ENCODE measurements around the gene ANKRD44.
"Not testable (repeated sequence)": the region's sequence is repeated elsewhere in the genome, so short reads cannot be mapped to it uniquely, and the experiment has no call there.

Gene ANKRD44

GRCh38 chr2:197011801-197012641, 298.6 kb downstream of the ANKRD44 start:
- no peak overlapping the region for H3K4me3 ChIP-seq (ENCODE audit: low read depth, low read length)
- TF ChIP-seq, protein P1, sequence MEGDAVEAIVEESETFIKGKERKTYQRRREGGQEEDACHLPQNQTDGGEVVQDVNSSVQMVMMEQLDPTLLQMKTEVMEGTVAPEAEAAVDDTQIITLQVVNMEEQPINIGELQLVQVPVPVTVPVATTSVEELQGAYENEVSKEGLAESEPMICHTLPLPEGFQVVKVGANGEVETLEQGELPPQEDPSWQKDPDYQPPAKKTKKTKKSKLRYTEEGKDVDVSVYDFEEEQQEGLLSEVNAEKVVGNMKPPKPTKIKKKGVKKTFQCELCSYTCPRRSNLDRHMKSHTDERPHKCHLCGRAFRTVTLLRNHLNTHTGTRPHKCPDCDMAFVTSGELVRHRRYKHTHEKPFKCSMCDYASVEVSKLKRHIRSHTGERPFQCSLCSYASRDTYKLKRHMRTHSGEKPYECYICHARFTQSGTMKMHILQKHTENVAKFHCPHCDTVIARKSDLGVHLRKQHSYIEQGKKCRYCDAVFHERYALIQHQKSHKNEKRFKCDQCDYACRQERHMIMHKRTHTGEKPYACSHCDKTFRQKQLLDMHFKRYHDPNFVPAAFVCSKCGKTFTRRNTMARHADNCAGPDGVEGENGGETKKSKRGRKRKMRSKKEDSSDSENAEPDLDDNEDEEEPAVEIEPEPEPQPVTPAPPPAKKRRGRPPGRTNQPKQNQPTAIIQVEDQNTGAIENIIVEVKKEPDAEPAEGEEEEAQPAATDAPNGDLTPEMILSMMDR (IDR thresholded peaks at IDR 0.05; ENCODE audit: low read depth, low read length): peak; percentile 71

DNA sequence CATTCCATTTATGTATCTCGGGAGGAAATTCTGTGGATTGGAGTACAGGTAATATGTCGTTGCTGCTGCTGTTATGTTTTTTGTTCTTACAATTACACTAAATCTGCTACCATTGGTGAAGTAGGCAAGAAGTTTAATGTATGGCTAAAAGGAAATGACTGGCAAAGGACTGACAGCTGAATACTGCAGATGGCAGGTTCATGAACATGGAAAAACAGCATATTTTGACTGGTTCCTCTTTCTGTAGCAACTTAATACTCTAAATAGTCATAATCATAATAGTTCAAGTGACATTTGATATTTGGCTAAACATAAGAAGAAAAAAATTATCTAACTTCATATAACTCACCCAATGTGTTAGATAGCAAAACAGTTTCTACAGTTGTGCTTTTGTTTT, 299.6 kb downstream of the ANKRD44 start:
- TF ChIP-seq, protein P1 (IDR thresholded peaks at IDR 0.05; ENCODE audit: low read depth, low read length): no peak
- no peak overlapping the region for H3K4me3 ChIP-seq (ENCODE audit: low read depth, low read length)

GRCh38 chr2:197010200-197011020, 300.2 kb downstream of the ANKRD44 start:
- TF ChIP-seq, protein P1 (IDR thresholded peaks at IDR 0.05; ENCODE audit: low read depth, low read length): no peak
- H3K4me3 ChIP-seq (ENCODE audit: low read depth, low read length): no peak overlapping the region

DNA sequence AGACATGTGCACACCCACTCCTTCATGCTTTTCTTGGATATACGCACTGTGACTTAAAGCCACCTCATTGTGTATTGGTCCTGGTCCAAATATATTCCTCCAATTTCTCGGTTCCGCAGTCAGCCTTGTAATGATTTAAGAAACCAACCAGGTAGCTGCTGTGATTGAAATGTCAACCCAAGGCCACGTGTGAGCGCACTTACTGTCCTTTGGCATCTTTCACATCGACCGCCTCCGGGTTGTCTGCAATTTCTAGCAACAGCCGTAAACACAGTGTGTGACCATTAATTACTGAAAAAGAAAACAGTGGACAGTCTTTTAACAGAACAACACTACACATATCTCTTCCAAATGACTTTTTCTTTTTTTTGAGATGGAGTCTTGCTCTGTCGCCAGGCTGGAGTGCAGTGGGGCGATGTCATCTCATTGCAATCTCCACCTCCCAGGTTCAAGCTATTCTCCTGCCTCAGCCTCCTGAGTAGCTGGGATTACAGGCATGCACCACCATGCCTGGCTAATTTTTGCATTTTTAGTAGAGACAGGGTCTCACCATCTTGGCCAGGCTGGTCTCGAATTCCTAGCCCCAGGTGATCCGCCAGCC, 301.7 kb downstream of the ANKRD44 start:
- H3K4me3 ChIP-seq (ENCODE audit: low read depth, low read length): not testable (repeated sequence)

DNA sequence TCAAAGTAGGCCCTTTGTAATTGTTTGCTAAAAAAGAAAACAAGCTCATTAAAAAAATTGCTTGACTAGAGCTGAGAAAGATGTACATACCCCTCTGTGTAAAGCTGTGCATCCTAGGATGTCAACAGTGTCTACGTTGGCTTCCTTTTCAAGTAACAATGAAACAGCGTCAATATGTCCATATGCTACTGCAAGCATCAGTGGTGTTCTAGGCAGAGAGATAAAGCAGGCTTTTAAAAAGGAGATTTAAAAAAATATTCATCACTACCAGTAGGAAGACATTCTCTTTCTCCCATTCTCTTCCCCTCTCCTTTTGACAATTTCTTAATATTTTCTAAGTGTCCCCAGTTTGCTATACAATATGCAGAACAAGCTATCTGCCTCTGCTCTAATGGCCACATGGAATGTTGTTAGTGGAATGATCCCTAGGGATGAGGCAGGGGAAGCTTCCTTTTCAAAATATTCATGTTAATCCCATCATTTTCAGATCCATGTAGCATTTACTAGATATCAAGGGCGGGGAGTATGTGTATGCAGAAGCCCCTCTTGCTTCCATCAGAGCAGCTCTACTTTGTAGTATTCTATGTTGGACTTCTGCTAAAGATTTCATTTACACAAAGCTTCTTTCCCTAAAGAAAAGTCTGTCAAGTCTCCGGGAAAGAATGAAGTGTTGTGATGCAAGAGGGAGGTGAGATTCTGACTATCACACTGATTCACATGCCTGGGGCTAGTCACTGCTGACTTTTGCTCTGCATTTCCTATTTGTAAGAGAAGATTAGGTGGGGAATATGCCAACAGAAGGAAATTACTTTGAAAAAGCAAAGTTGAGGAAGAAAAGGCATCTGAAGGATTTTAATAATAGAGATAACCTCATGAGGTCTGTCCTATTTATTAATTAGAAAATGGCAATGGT, 302.6 kb downstream of the ANKRD44 start:
- no peak overlapping the region for H3K4me3 ChIP-seq (ENCODE audit: low read depth, low read length)
- TF ChIP-seq, protein P1 (IDR thresholded peaks at IDR 0.05; ENCODE audit: low read depth, low read length): no peak

GRCh38 chr2:197001921-197002320, 308.7 kb downstream of the ANKRD44 start:
- H3K4me3 ChIP-seq (ENCODE audit: low read depth, low read length): no peak overlapping the region
- TF ChIP-seq, protein P1 (IDR thresholded peaks at IDR 0.05; ENCODE audit: low read depth, low read length): no peak

- H3K4me3 ChIP-seq (ENCODE audit: low read depth, low read length): no peak overlapping the region
- TF ChIP-seq, protein P1 (IDR thresholded peaks at IDR 0.05; ENCODE audit: low read depth, low read length): no peak
Measured at GRCh38 chr2:196995757-196996314, 314.7 kb downstream of the ANKRD44 start.
